Neutrophil (primary cell): ENCODE measurements around the gene CCR5.
"Not testable (repeated sequence)": the region's sequence is repeated elsewhere in the genome, so short reads cannot be mapped to it uniquely, and the experiment has no call there.

Experiments used
- H3K27ac ChIP-seq: fragments of 200-600 bp; sonication (generic); 2 replicates; pipeline ENCODE4 v1.5.1; 2016; ENCODE audit warnings: mild to moderate bottlenecking, moderate library complexity
- H3K27me3 ChIP-seq: fragments of 200-600 bp; sonication (generic); 2 replicates; pipeline ENCODE4 v1.6.0; 2016; ENCODE audit warnings: mild to moderate bottlenecking
- H3K36me3 ChIP-seq: fragments of 200-600 bp; sonication (generic); 2 replicates; pipeline ENCODE4 v1.5.1; 2017
- H3K4me1 ChIP-seq, 2 experiments: fragments of 200-600 bp in 1 of 2; sonication (generic) in 1 of 2; 1 replicate in 1 of 2; 2 replicates in 1 of 2; pipeline versions ENCODE4 v1.5.1 to v1.6.1; 2013 to 2016; ENCODE audit warnings: low read depth in 1 of 2, low read length in 1 of 2, mild to moderate bottlenecking in 1 of 2, moderate library complexity in 1 of 2; ENCODE audit not compliant: control insufficient read depth in 1 of 2, insufficient read depth in 1 of 2
- H3K4me3 ChIP-seq, 2 experiments: fragments of 200-600 bp in 1 of 2; sonication (generic) in 1 of 2; 1 replicate in 1 of 2; 2 replicates in 1 of 2; pipeline ENCODE4 v1.5.1; 2013 to 2016; ENCODE audit warnings: low read depth in 1 of 2, low read length in 1 of 2, mild to moderate bottlenecking in 1 of 2, moderate library complexity in 1 of 2
- H3K9me3 ChIP-seq: fragments of 200-600 bp; sonication (generic); 2 replicates; pipeline ENCODE4 v1.5.1; 2016
- CTCF ChIP-seq: fragments of 200-600 bp; sonication (generic); IDR thresholded peaks from 2 replicates; pipeline ENCODE4 v1.5.1; 2016; ENCODE audit warnings: antibody characterized with exemption

The CCR5 gene

GRCh38 chr3:46399557-46399956 is 28.8 kb downstream of the CCR5 start:
- Histone ChIP-seq H3K9me3 (no peaks in the 10 kb centered on the region), H3K27me3 (no peaks in the 10 kb centered on the region), H3K27ac (no peak overlapping the region), H3K36me3 (no peaks in the 10 kb centered on the region), H3K4me1 (peaks cover 23 to 27% of the 10 kb centered on the region in 2 experiments), H3K4me3 (no peak overlapping the region)
- no peak for TF ChIP-seq CTCF

- Histone ChIP-seq H3K9me3 (no peaks in the 10 kb centered on the region), H3K36me3 (no peaks in the 10 kb centered on the region), H3K27me3 (no peaks in the 10 kb centered on the region), H3K4me3 (no peak overlapping the region), H3K27ac (no peak overlapping the region), H3K4me1 (peaks cover 25 to 27% of the 10 kb centered on the region in 2 experiments)
- TF ChIP-seq CTCF = no peak
Observed at GRCh38 chr3:46400000-46400734, 29.4 kb downstream of the CCR5 start.

GRCh38 chr3:46400846-46401245 is 30.1 kb downstream of the CCR5 start:
- peaks cover 25 to 27% of the 10 kb centered on the region in 2 experiments for H3K4me1 ChIP-seq
- no peak overlapping the region for H3K27ac ChIP-seq
- no peak overlapping the region for H3K4me3 ChIP-seq
- no peaks in the 10 kb centered on the region for H3K9me3 ChIP-seq
- TF ChIP-seq CTCF = no peak
- H3K27me3 ChIP-seq = no peaks in the 10 kb centered on the region
- no peaks in the 10 kb centered on the region for H3K36me3 ChIP-seq

GRCh38 chr3:46401579-46401978 is 30.8 kb downstream of the CCR5 start:
- Histone ChIP-seq H3K27ac (no peak overlapping the region), H3K4me1 (peaks cover 24 to 27% of the 10 kb centered on the region in 2 experiments), H3K36me3 (no peaks in the 10 kb centered on the region), H3K27me3 (no peaks in the 10 kb centered on the region), H3K4me3 (no peak overlapping the region), H3K9me3 (no peaks in the 10 kb centered on the region)
- TF ChIP-seq CTCF = no peak

- not testable (repeated sequence) for H3K27ac ChIP-seq, H3K4me3 ChIP-seq, H3K27me3 ChIP-seq, H3K9me3 ChIP-seq, H3K36me3 ChIP-seq
- H3K4me1 ChIP-seq = peaks cover 32 to 33% of the 10 kb centered on the region in 2 experiments
Observed at GRCh38 chr3:46402902-46403301, 32.2 kb downstream of the CCR5 start.

- Histone ChIP-seq H3K9me3 (no peaks in the 10 kb centered on the region), H3K4me1 (peaks cover 33 to 34% of the 10 kb centered on the region in 2 experiments), H3K36me3 (no peaks in the 10 kb centered on the region), H3K4me3 (no peak overlapping the region), H3K27me3 (no peaks in the 10 kb centered on the region), H3K27ac (peak overlapping the region; percentile 83)
- TF ChIP-seq CTCF = no peak
Observed at GRCh38 chr3:46405301-46406019, 34.7 kb downstream of the CCR5 start.
